ENCODE results near the gene SSH2. TPM values are rescaled to one million over a fixed set of nuclear protein-coding genes. Genes with fewer than 3 reads are reported as not detected.
A peak's percentile ranks its signal among the peaks of the same experiment; 100 is the strongest.

SSH2 gene
- total RNA-seq, 1 donor from 2014 or later = 46.5 TPM

GRCh38 chr17:29833801-29834200, 96.2 kb downstream of the SSH2 start:
- no peak overlapping the region for H3K27ac Mint-ChIP-seq (ENCODE audit: unreplicated experiment)
- no peak for DNase-seq

DNA sequence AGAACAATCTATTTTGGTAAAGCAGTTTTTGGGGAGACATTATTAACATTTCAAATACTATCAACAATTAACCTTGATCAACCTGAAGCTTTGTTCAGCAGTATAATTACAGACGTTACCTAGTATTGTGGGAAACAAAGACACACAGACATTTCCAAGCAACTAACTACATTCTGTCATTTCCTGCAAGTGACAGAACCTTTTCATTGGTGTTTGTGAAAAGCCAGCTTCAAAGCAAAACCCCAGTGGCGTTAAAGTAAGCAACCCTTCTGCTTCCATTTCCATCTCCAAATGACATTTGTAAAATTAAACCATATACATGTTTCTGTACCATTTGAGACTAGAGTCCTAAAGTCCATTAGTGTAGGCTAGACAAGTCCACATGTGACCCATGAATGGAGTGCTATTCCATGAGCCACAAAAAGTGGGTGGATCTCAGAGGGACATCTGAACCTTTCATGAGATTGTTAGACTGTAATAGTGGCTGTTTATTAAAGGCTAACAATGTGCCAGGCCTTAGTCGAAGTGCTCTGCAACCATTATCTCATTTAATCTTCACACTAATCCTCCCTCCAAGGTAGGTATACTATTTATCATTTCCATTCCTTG, 101.2 kb downstream of the SSH2 start:
- Mint-ChIP-seq H3K27ac (ENCODE audit: unreplicated experiment) (no peak overlapping the region), H3K4me1 (ENCODE audit: low read depth, unreplicated experiment) (peaks cover 14% of the 10 kb centered on the region), H3K9me3 (ENCODE audit: unreplicated experiment) (peaks cover 2% of the 10 kb centered on the region), H3K36me3 (ENCODE audit: unreplicated experiment) (no peaks in the 10 kb centered on the region), H3K27me3 (ENCODE audit: unreplicated experiment) (no peaks in the 10 kb centered on the region), H3K4me3 (ENCODE audit: unreplicated experiment) (no peak overlapping the region)
- no peak for DNase-seq
- TF ChIP-seq, protein P1, sequence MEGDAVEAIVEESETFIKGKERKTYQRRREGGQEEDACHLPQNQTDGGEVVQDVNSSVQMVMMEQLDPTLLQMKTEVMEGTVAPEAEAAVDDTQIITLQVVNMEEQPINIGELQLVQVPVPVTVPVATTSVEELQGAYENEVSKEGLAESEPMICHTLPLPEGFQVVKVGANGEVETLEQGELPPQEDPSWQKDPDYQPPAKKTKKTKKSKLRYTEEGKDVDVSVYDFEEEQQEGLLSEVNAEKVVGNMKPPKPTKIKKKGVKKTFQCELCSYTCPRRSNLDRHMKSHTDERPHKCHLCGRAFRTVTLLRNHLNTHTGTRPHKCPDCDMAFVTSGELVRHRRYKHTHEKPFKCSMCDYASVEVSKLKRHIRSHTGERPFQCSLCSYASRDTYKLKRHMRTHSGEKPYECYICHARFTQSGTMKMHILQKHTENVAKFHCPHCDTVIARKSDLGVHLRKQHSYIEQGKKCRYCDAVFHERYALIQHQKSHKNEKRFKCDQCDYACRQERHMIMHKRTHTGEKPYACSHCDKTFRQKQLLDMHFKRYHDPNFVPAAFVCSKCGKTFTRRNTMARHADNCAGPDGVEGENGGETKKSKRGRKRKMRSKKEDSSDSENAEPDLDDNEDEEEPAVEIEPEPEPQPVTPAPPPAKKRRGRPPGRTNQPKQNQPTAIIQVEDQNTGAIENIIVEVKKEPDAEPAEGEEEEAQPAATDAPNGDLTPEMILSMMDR (IDR thresholded peaks at IDR 0.05; ENCODE audit: partially characterized antibody, unreplicated experiment) = no peak

More at GRCh38 chr17:29833801-29834200, 96.2 kb downstream of the SSH2 start:
- Mint-ChIP-seq H3K4me1 (ENCODE audit: low read depth, unreplicated experiment) (peaks cover 3% of the 10 kb centered on the region), H3K4me3 (ENCODE audit: unreplicated experiment) (no peak overlapping the region), H3K9me3 (ENCODE audit: unreplicated experiment) (no peaks in the 10 kb centered on the region), H3K27me3 (ENCODE audit: unreplicated experiment) (no peaks in the 10 kb centered on the region), H3K36me3 (ENCODE audit: unreplicated experiment) (no peaks in the 10 kb centered on the region)
- TF ChIP-seq, protein P1 (IDR thresholded peaks at IDR 0.05; ENCODE audit: partially characterized antibody, unreplicated experiment) = no peak

DNA sequence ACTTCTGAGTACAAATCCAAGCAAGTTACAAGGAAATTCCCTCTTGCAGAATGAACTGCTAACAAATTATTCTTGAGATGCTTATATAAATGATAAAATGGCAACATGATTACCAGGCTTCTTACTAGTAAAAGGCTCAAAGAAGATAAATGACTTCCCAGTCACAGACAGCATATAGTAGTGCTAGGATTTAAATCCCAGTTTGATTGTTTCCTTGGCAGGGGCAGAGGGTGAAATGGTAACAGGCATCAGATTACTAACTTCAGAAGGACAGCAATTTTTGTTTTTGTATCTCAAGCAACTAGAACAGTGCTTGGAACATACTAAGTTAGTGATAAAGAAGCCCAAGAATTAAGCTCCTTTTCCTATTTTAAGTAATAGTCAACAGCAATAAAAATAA, 102.8 kb downstream of the SSH2 start:
- DNase-seq = no peak
- Mint-ChIP-seq H3K27me3 (ENCODE audit: unreplicated experiment) (peaks cover 1% of the 10 kb centered on the region), H3K9me3 (ENCODE audit: unreplicated experiment) (peaks cover 2% of the 10 kb centered on the region), H3K4me3 (ENCODE audit: unreplicated experiment) (no peak overlapping the region), H3K4me1 (ENCODE audit: low read depth, unreplicated experiment) (peaks cover 14% of the 10 kb centered on the region), H3K36me3 (ENCODE audit: unreplicated experiment) (no peaks in the 10 kb centered on the region), H3K27ac (ENCODE audit: unreplicated experiment) (no peak overlapping the region)
- TF ChIP-seq, protein P1 (IDR thresholded peaks at IDR 0.05; ENCODE audit: partially characterized antibody, unreplicated experiment) = no peak

GRCh38 chr17:29826114-29826692, 103.8 kb downstream of the SSH2 start:
- Mint-ChIP-seq H3K4me1 (ENCODE audit: low read depth, unreplicated experiment) (peaks cover 14% of the 10 kb centered on the region), H3K27me3 (ENCODE audit: unreplicated experiment) (peaks cover 1% of the 10 kb centered on the region), H3K27ac (ENCODE audit: unreplicated experiment) (peak overlapping the region; percentile 5), H3K36me3 (ENCODE audit: unreplicated experiment) (no peaks in the 10 kb centered on the region), H3K9me3 (ENCODE audit: unreplicated experiment) (peaks cover 2% of the 10 kb centered on the region), H3K4me3 (ENCODE audit: unreplicated experiment) (no peak overlapping the region)
- TF ChIP-seq, protein P1 (IDR thresholded peaks at IDR 0.05; ENCODE audit: partially characterized antibody, unreplicated experiment) = no peak
- no peak for DNase-seq

DNA sequence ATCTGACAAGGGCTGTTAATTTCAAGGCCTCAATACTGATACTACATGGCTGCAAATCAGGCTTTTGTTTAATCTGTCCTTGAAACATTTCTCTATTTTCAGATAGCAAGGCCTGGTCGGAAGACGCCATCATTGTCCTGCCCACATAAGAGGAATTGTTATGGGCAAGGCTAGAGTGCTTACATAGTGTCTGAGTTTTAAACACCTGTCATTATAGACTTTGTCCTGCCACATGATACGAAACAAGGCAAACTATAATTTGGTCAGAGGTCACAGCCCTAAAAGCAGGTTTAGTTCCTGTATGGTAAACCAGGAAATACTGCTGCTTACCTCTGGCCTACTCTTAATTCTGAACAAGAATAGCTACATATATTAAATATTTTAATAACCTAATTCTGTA, 104.4 kb downstream of the SSH2 start:
- Mint-ChIP-seq H3K9me3 (ENCODE audit: unreplicated experiment) (peaks cover 2% of the 10 kb centered on the region), H3K27me3 (ENCODE audit: unreplicated experiment) (peaks cover 1% of the 10 kb centered on the region), H3K4me3 (ENCODE audit: unreplicated experiment) (no peak overlapping the region)

More for the DNA sequence above, 104.4 kb downstream of the SSH2 start:
- TF ChIP-seq, protein P1 (IDR thresholded peaks at IDR 0.05; ENCODE audit: partially characterized antibody, unreplicated experiment) = no peak
- H3K27ac Mint-ChIP-seq (ENCODE audit: unreplicated experiment) = no peak overlapping the region
- no peak for DNase-seq
- H3K4me1 Mint-ChIP-seq (ENCODE audit: low read depth, unreplicated experiment) = peaks cover 14% of the 10 kb centered on the region
- H3K36me3 Mint-ChIP-seq (ENCODE audit: unreplicated experiment) = no peaks in the 10 kb centered on the region
